SH-SY5Y (cell line): ENCODE measurements around the gene DRC3.

Experiments used
- GATA2 ChIP-seq: IDR thresholded peaks from 2 replicates; pipeline ENCODE4 v1.6.1; 2011; ENCODE audit warnings: mild to moderate bottlenecking, low read depth, low read length
- GATA3 ChIP-seq: IDR thresholded peaks from 2 replicates; pipeline ENCODE4 v1.6.1; 2011; ENCODE audit warnings: low read depth, mild to moderate bottlenecking, low read length, moderate library complexity

DNA sequence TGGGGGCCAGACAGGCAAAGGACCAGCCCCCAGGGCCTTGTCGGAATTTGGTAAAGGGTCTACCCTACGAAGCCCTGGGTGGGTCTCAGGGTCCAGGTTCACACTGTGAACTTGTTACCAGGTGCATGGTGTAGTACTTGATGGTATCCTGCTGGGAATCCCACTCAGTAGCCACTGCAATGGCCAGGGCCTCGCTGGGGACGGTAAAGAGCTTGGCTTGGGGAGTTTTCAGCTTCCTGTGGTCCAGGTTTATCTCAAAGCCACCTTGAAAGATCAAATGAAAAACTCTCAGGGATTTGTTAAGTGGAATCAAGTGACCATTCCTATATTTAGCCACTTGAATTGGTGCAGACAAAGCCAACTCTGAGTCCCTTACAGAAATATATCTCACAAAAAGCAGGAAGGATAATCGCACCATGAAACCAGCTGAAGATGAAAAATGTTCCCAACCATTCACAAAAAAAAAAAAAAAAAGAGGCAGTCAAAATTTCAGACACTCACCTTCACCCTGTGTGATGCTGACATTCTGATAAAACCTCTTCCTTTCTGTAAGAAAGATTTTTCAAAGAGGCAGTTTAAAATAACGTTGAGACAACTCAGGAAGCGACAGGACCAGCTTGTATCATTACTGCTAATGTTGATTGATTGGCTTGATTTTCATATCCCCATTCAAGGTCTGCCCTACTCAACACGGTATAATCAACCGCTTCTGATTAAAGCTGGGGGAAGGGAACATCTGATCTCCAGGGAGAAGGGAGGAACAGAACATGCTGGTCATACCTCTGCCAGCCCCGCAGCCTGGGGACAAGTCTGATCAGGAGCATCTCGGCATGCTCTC lies 55.7 kb downstream of the DRC3 start:
- TF ChIP-seq GATA2, result no peak
- no peak for TF ChIP-seq GATA3
